H1 (cell line): ENCODE data around the gene PCNA. TPM values are rescaled to one million over a fixed set of nuclear protein-coding genes. Genes with fewer than 3 reads are reported as not detected.
A peak's percentile ranks its signal among the peaks of the same experiment; 100 is the strongest.

Experiments used
- CTCF ChIA-PET: fragments of 300-600 bp; sonication (Branson Sonifier 250); formaldehyde crosslinking; loops from one replicate; lab custom pipeline; 2021; ENCODE audit not compliant: partially characterized antibody; lab: Charles Lee
- POLR2A ChIA-PET: fragments of 300-600 bp; sonication (Branson Sonifier 250); formaldehyde crosslinking; loops from one replicate; lab custom pipeline; 2021; ENCODE audit warnings: inconsistent platforms; ENCODE audit not compliant: partially characterized antibody; lab: Charles Lee
- DNase-seq, 2 experiments: peaks; one replicate each; pipeline versions ENCODE4 v3.0.0 to v3.0.0-alpha.2; 2010 to 2022; ENCODE audit warnings: low spot score in 2 of 2, low read depth in 1 of 2, mixed read lengths in 1 of 2
- FAIRE-seq: peaks from 2 replicates; lab custom pipeline; 2011; peaks lifted over from hg19 to GRCh38; lab: Jason Lieb, UNC
- H2AFZ ChIP-seq: 2 replicates; pipeline ENCODE4 v1.8.1; 2012; ENCODE audit warnings: low read length, inconsistent platforms
- H2AK5ac ChIP-seq: 2 replicates; pipeline ENCODE4 v1.6.1; 2013; ENCODE audit warnings: low read depth, low read length
- H2BK120ac ChIP-seq: replicated peaks from 2 replicates; pipeline ENCODE3; 2013; ENCODE audit warnings: low read depth, low read length, inconsistent platforms
- H2BK12ac ChIP-seq: 2 replicates; pipeline ENCODE4 v1.6.1; 2013; ENCODE audit warnings: low read depth, low read length
- H2BK15ac ChIP-seq: 2 replicates; pipeline ENCODE4 v1.6.1; 2013; ENCODE audit warnings: low read length
- H2BK20ac ChIP-seq: 2 replicates; pipeline ENCODE4 v1.6.1; 2013; ENCODE audit warnings: low read length
- H2BK5ac ChIP-seq: 2 replicates; pipeline ENCODE4 v1.6.1; 2013; ENCODE audit warnings: low read depth, low read length
- H3K14ac ChIP-seq: 2 replicates; pipeline ENCODE4 v1.6.1; 2013; ENCODE audit warnings: inconsistent platforms; ENCODE audit not compliant: insufficient read length
- H3K18ac ChIP-seq: 2 replicates; pipeline ENCODE4 v1.6.1; 2013; ENCODE audit warnings: low read length; ENCODE audit errors: extremely low read depth
- H3K23ac ChIP-seq: 2 replicates; pipeline ENCODE4 v1.6.1; 2013; ENCODE audit warnings: inconsistent platforms; ENCODE audit not compliant: insufficient read length
- H3K23me2 ChIP-seq: 2 replicates; pipeline ENCODE4 v1.6.1; 2013; ENCODE audit warnings: low read depth, low read length
- H3K27ac ChIP-seq: 2 replicates; pipeline ENCODE4 v1.6.1; 2011; ENCODE audit warnings: low read depth, low read length, inconsistent platforms
- H3K27me3 ChIP-seq, 4 experiments: replicated peaks in 1 of 4; 1 replicate in 1 of 4; 2 replicates in 3 of 4; pipeline versions ENCODE4 v1.6.1 to v1.8.1; 2011 to 2013; ENCODE audit warnings: low read length in 3 of 4, mild to moderate bottlenecking in 3 of 4, inconsistent platforms in 2 of 4, mixed read lengths in 2 of 4, moderate library complexity in 1 of 4; ENCODE audit not compliant: control insufficient read depth in 3 of 4, insufficient read depth in 3 of 4; ENCODE audit errors: extremely low read depth in 1 of 4
- H3K36me3 ChIP-seq, 4 experiments: 2 replicates each; pipeline versions ENCODE4 v1.6.1 to v1.8.1; 2011 to 2013; ENCODE audit warnings: mild to moderate bottlenecking in 4 of 4, low read length in 3 of 4, moderate library complexity in 2 of 4, control low read depth in 1 of 4, inconsistent platforms in 1 of 4; ENCODE audit not compliant: insufficient read depth in 4 of 4, control insufficient read depth in 2 of 4
- H3K4ac ChIP-seq: replicated peaks from 2 replicates; pipeline ENCODE3; 2013; ENCODE audit warnings: low read length, low read depth, mixed read lengths, inconsistent platforms; ENCODE audit not compliant: insufficient read length
- H3K4me1 ChIP-seq, 4 experiments: replicated peaks in 1 of 4; 1 replicate in 1 of 4; 2 replicates in 3 of 4; pipeline versions ENCODE4 v1.6.1 to v1.8.1; 2011 to 2013; ENCODE audit warnings: low read length in 3 of 4, inconsistent platforms in 2 of 4, mixed read lengths in 1 of 4; ENCODE audit not compliant: insufficient read depth in 4 of 4, control insufficient read depth in 3 of 4
- H3K4me2 ChIP-seq, 2 experiments: 2 replicates each; pipeline versions ENCODE4 v1.6.1 to v1.8.1; 2011 to 2013; ENCODE audit warnings: low read depth in 2 of 2, low read length in 2 of 2, control low read depth in 1 of 2, inconsistent platforms in 1 of 2, mild to moderate bottlenecking in 1 of 2; ENCODE audit not compliant: insufficient read depth in 1 of 2
- H3K4me3 ChIP-seq, 4 experiments: fragments of 200-600, 300-600 bp in 1 of 4; sonication (generic), shearing (Covaris generic), sonication (Bioruptor Twin) in 1 of 4; 2 replicates each; pipeline versions ENCODE4 v1.5.1 to v1.8.1; 2011 to 2016; ENCODE audit warnings: low read length in 4 of 4, low read depth in 3 of 4, control low read depth in 2 of 4, inconsistent platforms in 2 of 4, mild to moderate bottlenecking in 2 of 4, mixed read lengths in 1 of 4, moderate library complexity in 1 of 4; ENCODE audit not compliant: insufficient read depth in 2 of 4; ENCODE audit errors: extremely low read depth in 1 of 4
- H3K56ac ChIP-seq: replicated peaks from 2 replicates; pipeline ENCODE3; 2013; ENCODE audit warnings: low read depth, mild to moderate bottlenecking, mixed read lengths, low read length, inconsistent platforms; ENCODE audit not compliant: insufficient read length
- H3K79me1 ChIP-seq: 2 replicates; pipeline ENCODE4 v1.6.1; 2013; ENCODE audit warnings: low read depth, low read length, control low read depth
- H3K79me2 ChIP-seq, 2 experiments: 2 replicates each; pipeline versions ENCODE4 v1.6.1 to v1.8.1; 2012 to 2013; ENCODE audit warnings: low read length in 2 of 2, mild to moderate bottlenecking in 2 of 2, inconsistent platforms in 1 of 2; ENCODE audit not compliant: insufficient read depth in 2 of 2, control insufficient read depth in 1 of 2
- H3K9ac ChIP-seq, 4 experiments: replicated peaks in 1 of 4; 1 replicate in 1 of 4; 2 replicates in 3 of 4; pipeline versions ENCODE4 v1.6.1 to v1.8.1; 2011 to 2013; ENCODE audit warnings: low read depth in 3 of 4, low read length in 3 of 4, control low read depth in 2 of 4, mild to moderate bottlenecking in 2 of 4, moderate library complexity in 2 of 4, inconsistent platforms in 1 of 4; ENCODE audit errors: extremely low read depth in 1 of 4
- H3K9me3 ChIP-seq, 2 experiments: 2 replicates each; pipeline versions ENCODE4 v1.6.1 to v1.8.1; 2012 to 2013; ENCODE audit warnings: mild to moderate bottlenecking in 2 of 2, moderate library complexity in 2 of 2, control low read depth in 1 of 2, inconsistent platforms in 1 of 2, low read depth in 1 of 2, low read length in 1 of 2, mixed read lengths in 1 of 2; ENCODE audit not compliant: insufficient read depth in 2 of 2
- H4K20me1 ChIP-seq, 2 experiments: replicated peaks in 1 of 2; 2 replicates each; pipeline versions ENCODE3 to v1.8.1; 2011 to 2013; ENCODE audit warnings: inconsistent platforms in 2 of 2, low read length in 2 of 2, mild to moderate bottlenecking in 1 of 2; ENCODE audit not compliant: insufficient read depth in 2 of 2, control insufficient read depth in 1 of 2
- H4K5ac ChIP-seq: 2 replicates; pipeline ENCODE4 v1.6.1; 2013; ENCODE audit warnings: low read length, low read depth, mixed read lengths, inconsistent platforms; ENCODE audit not compliant: insufficient read length
- H4K8ac ChIP-seq: 2 replicates; pipeline ENCODE4 v1.8.0; 2013; ENCODE audit warnings: mild to moderate bottlenecking, moderate library complexity, low read length, inconsistent platforms; ENCODE audit not compliant: insufficient read depth; ENCODE audit errors: extremely low read depth
- H4K91ac ChIP-seq: replicated peaks from 2 replicates; pipeline ENCODE3; 2013; ENCODE audit warnings: low read length, mixed read lengths, inconsistent platforms; ENCODE audit not compliant: insufficient read length
- CEBPB ChIP-seq: IDR thresholded peaks from 2 replicates; pipeline ENCODE4 v1.6.1; 2012; ENCODE audit warnings: low read depth, low read length
- CTBP2 ChIP-seq: IDR thresholded peaks from 2 replicates; pipeline ENCODE4 v1.7.0; 2011; ENCODE audit warnings: borderline replicate concordance, mild to moderate bottlenecking, moderate library complexity, mixed read lengths, low read length; ENCODE audit not compliant: insufficient read depth, insufficient read length
- EZH2 ChIP-seq: fragments of 200-600 bp; sonication (generic); IDR thresholded peaks from 2 replicates; pipeline ENCODE4 v1.7.1; 2012; ENCODE audit warnings: low read depth, mild to moderate bottlenecking, moderate library complexity, low read length, inconsistent platforms; ENCODE audit not compliant: severe bottlenecking
- SP1 ChIP-seq: IDR thresholded peaks from 2 replicates; pipeline ENCODE4 v1.6.1; 2011; ENCODE audit warnings: low read depth, low read length
- TEAD4 ChIP-seq: IDR thresholded peaks from 2 replicates; pipeline ENCODE4 v1.6.1; 2012; ENCODE audit warnings: low read depth, low read length, inconsistent platforms, mixed read lengths
- ZNF274 ChIP-seq: IDR thresholded peaks from 2 replicates; pipeline ENCODE4 v1.7.0; 2012; ENCODE audit warnings: low read length, borderline replicate concordance; ENCODE audit errors: extremely low read depth
- WGBS, 2 experiments: shearing (Covaris generic) in 1 of 2; methylation state at CpG; one replicate each; pipeline versions ENCODE4 v1.1.6 to v1.1.7; 2013 to 2015; ENCODE audit warnings: low lambda C conversion rate in 2 of 2, mixed read lengths in 2 of 2, inconsistent platforms in 1 of 2, low coverage in 1 of 2, missing lambda C conversion rate in 1 of 2; ENCODE audit not compliant: insufficient replicate concordance in 2 of 2, insufficient coverage in 1 of 2, insufficient read length in 1 of 2; ENCODE audit errors: extremely low coverage in 1 of 2, missing lambda C conversion rate in 1 of 2; 5-methylcytosine and 5-hydroxymethylcytosine counted together
- polyA plus RNA-seq, 7 experiments: library from polyadenylated mRNA; depleted of rRNA in 3 of 7; stranded (reverse) in 5 of 7; unstranded in 2 of 7; fragments of >200 nt in 5 of 7; fragments of 200-250 nt in 2 of 7; gene quantifications; 1 replicate in 5 of 7; 2 replicates in 1 of 7; 4 replicates in 1 of 7; pipeline versions ENCODE4 v1.2.1 to v1.2.3, GENCODE V29; 2011 to 2013; ENCODE audit warnings: missing spikeins in 2 of 7, mixed read lengths in 2 of 7
- total RNA-seq: library from RNA; stranded (reverse); fragmentation: NEBNext Ultra II Directional; extraction: Animal tissue kit (Norgen Biotek cat#: 25700); gene quantifications from 2 replicates; pipeline ENCODE4 v1.2.1, GENCODE V29; 2021

PCNA gene
- total and polyA plus RNA-seq, 2 of the 8 experiments (the other 6 are each of a cell fraction or from before 2014, with no cell fraction given): 290 to 737 TPM

DNA sequence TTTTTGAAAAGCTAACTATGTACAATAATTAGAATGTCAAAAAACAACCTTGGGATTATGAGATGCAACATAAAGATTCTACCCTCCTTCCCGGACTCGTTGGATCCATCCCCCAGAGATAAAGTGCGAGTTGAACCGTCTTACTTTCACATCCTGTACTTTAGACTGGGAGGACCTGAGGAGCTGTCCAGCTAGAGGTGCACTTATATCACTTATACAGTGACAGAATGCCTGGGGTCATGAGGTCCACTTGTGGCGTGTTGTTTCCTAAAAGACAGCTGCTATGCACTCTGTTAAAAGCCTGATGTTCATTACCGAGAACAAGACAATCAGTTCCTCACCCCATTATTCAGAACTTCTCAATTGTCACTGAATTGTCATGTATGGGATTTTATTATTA, 9.1 kb upstream of the PCNA start:
- peaks cover 5% of the 10 kb centered on the region; the same call in 1 of the 2 replicates for H3K79me1 ChIP-seq
- no peak overlapping the region for H2BK120ac ChIP-seq
- H3K79me2 ChIP-seq: peaks cover 6 to 49% of the 10 kb centered on the region in 2 experiments; a peak in 3 of 4 replicates
- no peak overlapping the region for H2BK20ac ChIP-seq
- DNase-seq (no peak), FAIRE-seq (no peak)
- no peaks in the 10 kb centered on the region for H4K20me1 ChIP-seq
- H3K9ac ChIP-seq: no peak overlapping the region
- H4K8ac ChIP-seq: no peak overlapping the region
- no peak overlapping the region for H3K27ac ChIP-seq
- H3K4me3 ChIP-seq: no peak overlapping the region
- no peak overlapping the region for H3K4ac ChIP-seq
- no peak overlapping the region for H2BK5ac ChIP-seq
- WGBS, 2 experiments: 97% methylated on average over 6 of the region's 6 CpGs; no CpG with 5 or more reads in 1 of the 2 experiments
- H3K23me2 ChIP-seq: peaks cover 8% of the 10 kb centered on the region
- H3K27me3 ChIP-seq: no peaks in the 10 kb centered on the region
- no peak overlapping the region for H2BK15ac ChIP-seq
- no peak overlapping the region for H3K23ac ChIP-seq
- H3K4me2 ChIP-seq: peak overlapping the region in 1 of 2 experiments; percentile 98; a peak in 1 of 4 replicates
- no peaks in the 10 kb centered on the region for H3K36me3 ChIP-seq
- H3K9me3 ChIP-seq: no peaks in the 10 kb centered on the region
- no peak overlapping the region for H2BK12ac ChIP-seq
- no peak overlapping the region for H3K14ac ChIP-seq
- H4K91ac ChIP-seq: no peak overlapping the region
- H3K4me1 ChIP-seq: peaks cover 0 to 7% (median 2%) of the 10 kb centered on the region in 4 experiments; a peak in 2 of 7 replicates
- no peak overlapping the region for H3K56ac ChIP-seq
- ChIA-PET POLR2A (interaction anchor here (1.1 to 2.7 kb wide), 2 partner anchors 40 to 57 kb away, joined by 3 to 10 read pairs; no protein-coding TSS in a partner anchor), CTCF (interaction anchor here (0.7 to 12.3 kb wide), 3 partner anchors 54 to 76 kb away, joined by 4 to 122 read pairs (median 4); no protein-coding TSS in a partner anchor)
- H4K5ac ChIP-seq: no peak overlapping the region
- no peak overlapping the region for H2AK5ac ChIP-seq
- no peak overlapping the region for H3K18ac ChIP-seq
- H2AFZ ChIP-seq: no peak overlapping the region
- TF ChIP-seq EZH2: no peak
- no peak for TF ChIP-seq CTBP2
- TF ChIP-seq ZNF274: no peak
- TF ChIP-seq TEAD4: no peak
- TF ChIP-seq CEBPB: no peak
- TF ChIP-seq SP1: no peak
